ACC112 (cell line): ENCODE measurements around the gene SLC48A1.

Experiments used
- H2AFZ ChIP-seq: fragments of 200-600 bp; sonication (generic); one replicate; pipeline ENCODE4 v1.6.0; 2017; ENCODE audit warnings: antibody characterized with exemption, low read length; ENCODE audit not compliant: unreplicated experiment
- H3K27ac ChIP-seq: fragments of 200-600 bp; sonication (generic); 2 replicates; pipeline ENCODE4 v1.5.1; 2014; ENCODE audit warnings: low read depth, mild to moderate bottlenecking, antibody characterized with exemption, low read length, moderate library complexity
- H3K27me3 ChIP-seq: fragments of 200-600 bp; sonication (generic); 2 replicates; pipeline ENCODE4 v1.6.1; 2014; ENCODE audit warnings: mild to moderate bottlenecking, antibody characterized with exemption, low read length, moderate library complexity, mixed read lengths; ENCODE audit not compliant: insufficient read depth
- H3K36me3 ChIP-seq: fragments of 200-600 bp; sonication (generic); 2 replicates; pipeline ENCODE4 v1.6.1; 2016; ENCODE audit warnings: mild to moderate bottlenecking, antibody characterized with exemption, low read length, moderate library complexity, mixed read lengths; ENCODE audit not compliant: insufficient read depth
- H3K4me1 ChIP-seq: fragments of 200-600 bp; sonication (generic); one replicate; pipeline ENCODE4 v1.6.1; 2016; ENCODE audit warnings: low read length, mixed read lengths; ENCODE audit not compliant: insufficient read depth, unreplicated experiment, control insufficient read depth
- H3K4me3 ChIP-seq: fragments of 200-600 bp; sonication (generic); 2 replicates; pipeline ENCODE4 v1.5.1; 2014; ENCODE audit warnings: mild to moderate bottlenecking, low read depth, low read length
- H3K79me2 ChIP-seq: fragments of 200-600 bp; sonication (generic); one replicate; pipeline ENCODE4 v1.6.0; 2016; ENCODE audit warnings: low read length; ENCODE audit not compliant: control insufficient read depth, unreplicated experiment, insufficient read depth

SLC48A1 gene

GRCh38 chr12:47758834-47759690 is 14.0 kb upstream of the SLC48A1 start, which contains the start of gene RAPGEF3:
Gene RAPGEF3 (minus strand): TSS chr12:47758880. CDS start chr12:47758556, 324 bp downstream.
- no peaks in the 10 kb centered on the region for H3K27me3 ChIP-seq
- peak within 1 kb of the TSS; percentile 84 for H3K4me3 ChIP-seq
- H3K79me2 ChIP-seq = no peaks in the 10 kb centered on the region
- no peaks in the 10 kb centered on the region for H3K36me3 ChIP-seq
- H2AFZ ChIP-seq = peak within 1 kb of the TSS; percentile 67
- H3K27ac ChIP-seq = peak within 1 kb of the TSS; percentile 42; the same call in 1 of the 2 replicates
- peaks cover 21% of the 10 kb centered on the region for H3K4me1 ChIP-seq

DNA sequence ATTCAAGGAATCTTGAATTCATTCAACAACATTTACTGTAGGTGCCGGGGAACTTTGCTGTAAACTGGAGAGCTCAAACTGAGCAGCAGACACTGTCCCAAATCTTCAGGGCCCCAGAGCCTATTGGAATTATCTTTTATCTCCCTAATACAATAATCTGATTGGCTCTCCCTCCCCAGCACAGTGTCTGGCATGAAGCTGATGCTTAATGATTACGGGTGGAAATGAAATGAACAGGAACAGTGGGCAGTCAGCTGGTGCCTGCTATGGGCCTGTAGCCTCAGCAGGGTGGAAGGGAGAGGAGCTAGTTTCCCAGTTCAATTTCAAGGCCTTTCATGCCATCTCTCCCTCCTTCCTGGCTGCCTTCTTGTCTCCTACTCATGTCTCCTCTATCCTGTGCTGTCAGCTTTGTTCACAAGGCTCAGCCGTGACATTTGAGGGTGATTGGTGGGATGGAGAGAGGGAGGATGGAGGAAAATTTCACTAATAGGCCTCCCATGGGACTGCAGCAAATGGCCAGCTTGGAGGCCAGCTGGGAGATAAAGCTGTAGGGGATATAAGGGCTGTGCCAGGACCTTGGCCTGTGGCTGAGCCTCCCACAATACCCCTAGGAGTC is 10.1 kb upstream of the SLC48A1 start:
- Histone ChIP-seq H2AFZ (no peak overlapping the region), H3K27me3 (no peaks in the 10 kb centered on the region), H3K4me3 (no peak overlapping the region), H3K79me2 (no peaks in the 10 kb centered on the region), H3K36me3 (no peaks in the 10 kb centered on the region), H3K4me1 (peaks cover 9% of the 10 kb centered on the region), H3K27ac (no peak overlapping the region)

GRCh38 chr12:47763481-47764346 is 9.3 kb upstream of the SLC48A1 start:
- H3K27me3 ChIP-seq = no peaks in the 10 kb centered on the region
- H3K36me3 ChIP-seq = no peaks in the 10 kb centered on the region
- H3K27ac ChIP-seq = no peak overlapping the region
- no peak overlapping the region for H3K4me3 ChIP-seq
- no peaks in the 10 kb centered on the region for H3K79me2 ChIP-seq
- peaks cover 11% of the 10 kb centered on the region for H3K4me1 ChIP-seq
- no peak overlapping the region for H2AFZ ChIP-seq

DNA sequence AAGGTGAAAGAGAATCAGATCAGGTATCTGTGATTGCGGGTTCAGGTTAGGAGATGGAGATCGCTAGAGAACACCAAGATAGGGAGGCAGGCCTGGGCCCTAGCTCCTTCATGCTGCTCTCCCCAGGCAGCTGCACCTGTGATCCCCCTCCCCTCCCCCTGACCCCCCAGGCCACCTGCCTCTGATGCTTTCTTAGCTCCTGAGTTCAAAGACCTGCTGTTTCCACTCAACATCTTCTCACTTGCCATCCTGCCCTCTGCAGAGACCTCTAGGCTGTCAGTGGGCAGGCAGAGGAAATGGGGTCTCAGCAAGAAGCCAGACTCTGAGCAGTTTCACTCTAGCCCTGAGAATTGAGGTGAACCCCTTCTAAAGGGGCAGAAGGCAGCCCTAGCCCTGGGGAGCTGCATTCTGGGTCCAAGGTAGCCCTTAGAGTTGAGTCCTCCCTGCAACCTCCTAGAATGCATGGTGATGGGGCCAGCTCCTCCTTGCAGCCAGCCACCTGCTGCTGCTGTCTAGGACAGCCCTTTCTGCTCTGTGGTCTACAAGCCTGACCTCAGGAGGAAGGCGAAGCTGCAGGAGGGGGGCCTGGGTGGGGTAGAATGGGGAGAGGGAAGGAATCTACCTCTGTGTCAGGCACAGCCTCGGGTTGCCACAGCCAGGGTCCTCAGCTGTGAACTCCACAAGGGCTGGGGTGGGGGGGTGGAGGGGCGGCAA is 6.4 kb upstream of the SLC48A1 start:
- no peak overlapping the region for H3K4me3 ChIP-seq

DNA sequence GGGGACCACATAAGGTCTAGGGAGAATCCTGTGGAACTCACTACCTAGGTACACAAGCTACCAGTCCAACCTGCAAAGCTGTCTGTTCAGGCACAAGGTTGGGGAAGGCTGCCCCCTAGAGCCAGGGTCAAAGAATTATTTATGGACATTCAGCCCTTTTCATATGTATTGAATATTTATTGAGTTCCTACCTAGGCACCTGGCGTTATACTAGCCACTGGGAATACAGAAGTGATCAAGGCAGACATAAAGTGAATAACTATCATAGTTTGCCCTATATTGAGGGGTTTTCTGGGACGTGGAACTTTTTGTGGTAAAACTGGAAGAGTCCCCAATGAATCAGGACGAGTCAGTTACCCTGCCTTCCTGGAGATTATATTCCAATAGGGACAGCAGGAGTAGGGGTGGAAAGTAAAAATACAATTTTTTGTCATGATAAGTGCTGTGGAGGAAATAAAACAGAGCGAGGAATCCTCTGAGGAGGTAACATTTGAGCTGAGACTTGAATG is 5.8 kb upstream of the SLC48A1 start:
- Histone ChIP-seq H3K27ac (no peak overlapping the region), H3K36me3 (no peaks in the 10 kb centered on the region), H2AFZ (no peak overlapping the region), H3K27me3 (no peaks in the 10 kb centered on the region), H3K79me2 (no peaks in the 10 kb centered on the region), H3K4me3 (no peak overlapping the region), H3K4me1 (peaks cover 12% of the 10 kb centered on the region)

More for the DNA sequence above, 6.4 kb upstream of the SLC48A1 start:
- peaks cover 12% of the 10 kb centered on the region for H3K4me1 ChIP-seq
- H3K27me3 ChIP-seq = no peaks in the 10 kb centered on the region
- H2AFZ ChIP-seq = no peak overlapping the region
- H3K27ac ChIP-seq = no peak overlapping the region
- no peaks in the 10 kb centered on the region for H3K79me2 ChIP-seq
- H3K36me3 ChIP-seq = no peaks in the 10 kb centered on the region

GRCh38 chr12:47768323-47768811 is 4.7 kb upstream of the SLC48A1 start:
- H3K4me1 ChIP-seq = peaks cover 12% of the 10 kb centered on the region

DNA sequence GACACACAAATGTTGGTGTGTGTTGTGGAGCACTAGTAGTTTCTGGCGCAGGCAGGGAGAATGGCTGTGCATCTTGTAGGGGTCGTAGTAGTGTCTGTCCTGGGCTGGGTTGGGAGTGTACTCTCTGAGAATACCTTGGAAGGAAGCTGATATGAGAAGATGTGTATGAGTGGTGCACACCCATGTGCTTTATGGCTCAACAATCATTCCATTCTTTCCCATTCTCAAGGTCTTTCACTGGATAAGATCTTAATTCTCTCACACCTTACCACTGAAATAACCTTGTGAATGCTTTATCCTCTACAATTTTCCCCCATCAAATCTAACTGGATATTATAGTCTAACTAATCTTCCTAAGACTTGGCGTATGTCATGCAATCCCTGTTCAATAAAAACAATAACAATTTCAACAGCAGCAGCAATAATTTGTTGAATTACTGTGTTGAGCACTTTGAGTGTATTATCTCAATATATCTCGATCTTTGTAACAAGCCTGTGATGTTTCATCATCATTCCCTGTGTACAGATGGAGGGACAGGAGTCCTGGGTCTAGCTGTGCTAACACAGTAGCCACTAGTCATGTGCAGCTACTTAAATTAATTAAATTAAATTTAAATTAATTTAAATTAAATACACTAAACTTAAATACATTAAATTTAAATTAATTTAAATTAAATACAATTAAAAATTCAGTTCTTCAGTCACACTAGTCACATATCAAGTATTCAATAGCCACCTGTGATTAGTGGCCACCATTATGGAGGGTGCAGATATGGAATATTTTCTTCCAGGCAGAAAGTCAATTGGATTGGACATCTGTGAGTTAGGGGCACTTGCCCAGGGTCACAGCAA is 3.6 kb upstream of the SLC48A1 start:
- no peak overlapping the region for H2AFZ ChIP-seq
- no peaks in the 10 kb centered on the region for H3K27me3 ChIP-seq
- H3K4me1 ChIP-seq = peaks cover 12% of the 10 kb centered on the region
- H3K4me3 ChIP-seq = no peak overlapping the region
- no peaks in the 10 kb centered on the region for H3K79me2 ChIP-seq
- no peak overlapping the region for H3K27ac ChIP-seq
- no peaks in the 10 kb centered on the region for H3K36me3 ChIP-seq

More at GRCh38 chr12:47768323-47768811, 4.7 kb upstream of the SLC48A1 start:
- no peak overlapping the region for H2AFZ ChIP-seq
- H3K4me3 ChIP-seq = no peak overlapping the region
- no peaks in the 10 kb centered on the region for H3K27me3 ChIP-seq
- no peaks in the 10 kb centered on the region for H3K79me2 ChIP-seq
- no peaks in the 10 kb centered on the region for H3K36me3 ChIP-seq
- H3K27ac ChIP-seq = no peak overlapping the region

GRCh38 chr12:47770086-47770726 is 2.8 kb upstream of the SLC48A1 start:
- H2AFZ ChIP-seq = no peak overlapping the region
- H3K36me3 ChIP-seq = no peaks in the 10 kb centered on the region
- peaks cover 18% of the 10 kb centered on the region for H3K4me1 ChIP-seq
- H3K27me3 ChIP-seq = no peaks in the 10 kb centered on the region
- H3K79me2 ChIP-seq = no peaks in the 10 kb centered on the region
- H3K4me3 ChIP-seq = no peak overlapping the region
- no peak overlapping the region for H3K27ac ChIP-seq

DNA sequence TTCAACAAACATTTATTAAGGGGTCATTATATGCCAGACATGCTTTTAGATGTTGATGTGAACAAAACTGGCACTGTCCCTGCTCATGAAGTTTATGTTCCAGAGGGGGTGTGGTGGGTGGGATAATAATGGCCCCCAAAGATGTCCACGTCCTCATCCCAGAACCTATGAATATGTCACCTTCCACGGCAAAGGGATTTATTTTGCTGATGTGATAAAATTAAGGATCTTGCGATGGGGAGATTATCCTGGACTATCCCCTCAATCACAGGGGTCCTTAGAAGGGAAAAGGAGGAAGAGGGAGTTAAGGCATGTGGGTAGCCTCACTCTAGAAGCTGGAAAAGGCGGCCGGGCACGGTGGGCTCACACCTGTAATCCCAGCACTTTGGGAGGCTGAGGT is 1.7 kb upstream of the SLC48A1 start:
- no peak overlapping the region for H3K4me3 ChIP-seq
- H3K27me3 ChIP-seq = no peaks in the 10 kb centered on the region
- H3K79me2 ChIP-seq = no peaks in the 10 kb centered on the region
- peaks cover 29% of the 10 kb centered on the region for H3K4me1 ChIP-seq
- no peaks in the 10 kb centered on the region for H3K36me3 ChIP-seq
- no peak overlapping the region for H3K27ac ChIP-seq
- no peak overlapping the region for H2AFZ ChIP-seq
